ENCODE data around the gene TRAPPC3. TPM values are rescaled to one million over a fixed set of nuclear protein-coding genes. Genes with fewer than 3 reads are reported as not detected.

Gene TRAPPC3
- total and polyA plus RNA-seq, 9 of the 15 experiments (the other 6 are each of a cell fraction or from before 2014, with no cell fraction given) = 20.6 to 141 (median 112) TPM

DNA sequence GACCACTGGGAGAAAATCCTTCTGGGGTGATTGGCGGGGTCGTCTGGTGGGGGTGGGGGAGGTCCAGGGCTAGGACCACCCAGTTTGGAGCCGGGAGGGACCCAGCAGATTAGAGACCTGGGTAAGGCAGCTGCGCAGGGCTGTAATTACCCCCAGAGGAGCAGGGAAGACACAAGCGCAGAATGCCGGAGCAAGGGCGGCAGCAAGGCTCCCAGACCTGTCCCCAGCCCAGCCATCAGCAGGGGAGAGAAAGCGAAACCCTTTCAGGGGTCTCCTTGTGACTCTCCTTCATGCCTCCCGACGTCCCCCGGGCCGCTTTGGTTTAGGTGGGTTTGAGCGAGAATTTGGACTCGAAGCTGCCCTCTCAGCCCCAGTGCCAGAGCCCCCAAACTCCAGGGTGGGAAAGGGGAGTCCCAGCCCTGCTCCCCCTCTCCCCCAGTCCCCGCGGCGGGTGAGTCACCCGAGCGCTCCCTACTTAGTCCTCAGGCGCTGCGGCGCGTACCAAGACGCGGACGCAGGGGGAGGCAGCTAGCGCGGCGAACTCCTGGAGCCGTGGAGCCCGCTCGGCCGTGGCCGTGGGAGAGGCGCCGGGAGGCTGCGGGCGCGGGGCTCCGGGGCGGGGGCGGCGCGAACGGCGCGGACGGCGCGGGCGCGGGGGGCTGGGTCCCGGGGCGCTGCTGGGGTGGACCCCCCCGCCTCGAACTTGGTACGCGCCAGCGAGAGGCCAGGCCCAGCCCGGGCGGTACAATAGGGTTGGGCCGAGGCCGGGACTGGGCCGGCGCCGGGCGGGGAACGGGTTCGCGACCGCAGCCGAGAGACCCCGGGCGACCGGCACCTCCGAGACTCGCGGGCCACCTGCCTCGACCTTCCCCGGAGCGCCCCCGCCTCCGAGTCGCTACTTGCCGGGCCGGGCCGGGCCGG is 6.4 kb upstream of the TRAPPC3 start, which contains the start of gene MAP7D1 (continued):
- TF ChIP-seq, protein P1, sequence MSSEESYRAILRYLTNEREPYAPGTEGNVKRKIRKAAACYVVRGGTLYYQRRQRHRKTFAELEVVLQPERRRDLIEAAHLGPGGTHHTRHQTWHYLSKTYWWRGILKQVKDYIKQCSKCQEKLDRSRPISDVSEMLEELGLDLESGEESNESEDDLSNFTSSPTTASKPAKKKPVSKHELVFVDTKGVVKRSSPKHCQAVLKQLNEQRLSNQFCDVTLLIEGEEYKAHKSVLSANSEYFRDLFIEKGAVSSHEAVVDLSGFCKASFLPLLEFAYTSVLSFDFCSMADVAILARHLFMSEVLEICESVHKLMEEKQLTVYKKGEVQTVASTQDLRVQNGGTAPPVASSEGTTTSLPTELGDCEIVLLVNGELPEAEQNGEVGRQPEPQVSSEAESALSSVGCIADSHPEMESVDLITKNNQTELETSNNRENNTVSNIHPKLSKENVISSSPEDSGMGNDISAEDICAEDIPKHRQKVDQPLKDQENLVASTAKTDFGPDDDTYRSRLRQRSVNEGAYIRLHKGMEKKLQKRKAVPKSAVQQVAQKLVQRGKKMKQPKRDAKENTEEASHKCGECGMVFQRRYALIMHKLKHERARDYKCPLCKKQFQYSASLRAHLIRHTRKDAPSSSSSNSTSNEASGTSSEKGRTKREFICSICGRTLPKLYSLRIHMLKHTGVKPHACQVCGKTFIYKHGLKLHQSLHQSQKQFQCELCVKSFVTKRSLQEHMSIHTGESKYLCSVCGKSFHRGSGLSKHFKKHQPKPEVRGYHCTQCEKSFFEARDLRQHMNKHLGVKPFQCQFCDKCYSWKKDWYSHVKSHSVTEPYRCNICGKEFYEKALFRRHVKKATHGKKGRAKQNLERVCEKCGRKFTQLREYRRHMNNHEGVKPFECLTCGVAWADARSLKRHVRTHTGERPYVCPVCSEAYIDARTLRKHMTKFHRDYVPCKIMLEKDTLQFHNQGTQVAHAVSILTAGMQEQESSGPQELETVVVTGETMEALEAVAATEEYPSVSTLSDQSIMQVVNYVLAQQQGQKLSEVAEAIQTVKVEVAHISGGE (CRISPR knock-in tag; IDR thresholded peaks at IDR 0.05) = no peak; a peak in 1 of 6 replicates
- TF ChIP-seq ZFX (CRISPR knock-in tag; IDR thresholded peaks at IDR 0.05) = peak; percentile 84
- peak; percentile 57 for TF ChIP-seq SMARCB1 (IDR thresholded peaks at IDR 0.05; ENCODE audit: insufficient read length, low read depth)
- TF ChIP-seq NR2C1 (IDR thresholded peaks at IDR 0.05) = no peak
- TF ChIP-seq NR2C1 (tag; IDR thresholded peaks at IDR 0.05) = no peak
- no peak for TF ChIP-seq ZNF644 (tag; IDR thresholded peaks at IDR 0.05; ENCODE audit: low read depth)
- TF ChIP-seq ZNF232 (CRISPR knock-in tag; IDR thresholded peaks at IDR 0.05) = no peak; the same call in 1 of the 2 replicates
- TF ChIP-seq CLOCK (CRISPR knock-in tag; IDR thresholded peaks at IDR 0.05; ENCODE audit: borderline replicate concordance) = no peak
- no peak for TF ChIP-seq ZNF12 (CRISPR knock-in tag; IDR thresholded peaks at IDR 0.05)
- no peak for TF ChIP-seq CREBBP (IDR thresholded peaks at IDR 0.05; ENCODE audit: low read depth, low read length)
- no peak for TF ChIP-seq TFE3 (CRISPR knock-in tag; IDR thresholded peaks at IDR 0.05)
- TF ChIP-seq, protein P2, sequence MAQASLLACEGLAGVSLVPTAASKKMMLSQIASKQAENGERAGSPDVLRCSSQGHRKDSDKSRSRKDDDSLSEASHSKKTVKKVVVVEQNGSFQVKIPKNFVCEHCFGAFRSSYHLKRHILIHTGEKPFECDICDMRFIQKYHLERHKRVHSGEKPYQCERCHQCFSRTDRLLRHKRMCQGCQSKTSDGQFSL (CRISPR knock-in tag; IDR thresholded peaks at IDR 0.05) = peak; percentile 75
- TF ChIP-seq, protein P2 (tag; IDR thresholded peaks at IDR 0.05) = peak in 1 of 2 experiments; percentile 84; a peak in 2 of 4 replicates
- peak; percentile 88 for TF ChIP-seq SMARCA4 (IDR thresholded peaks at IDR 0.05)
- TF ChIP-seq ZNF785 (CRISPR knock-in tag; IDR thresholded peaks at IDR 0.05) = no peak
- peak; percentile 48 for TF ChIP-seq FOS (IDR thresholded peaks at IDR 0.05; ENCODE audit: extremely low read depth, insufficient read length)
- peak; percentile 77 to 99 for TF ChIP-seq NONO (IDR thresholded peaks at IDR 0.05; ENCODE audit: low read depth in 2 of 2, low read length in 1 of 2)
- TF ChIP-seq ZSCAN32 (CRISPR knock-in tag; IDR thresholded peaks at IDR 0.05) = no peak
- no peak for TF ChIP-seq LARP7 (IDR thresholded peaks at IDR 0.05)

Data from K562 (cell line).